Sigmoid colon (tissue), 7 donors: ENCODE data around the gene PGA4. TPM values are rescaled to one million over a fixed set of nuclear protein-coding genes. Genes with fewer than 3 reads are reported as not detected.
A peak's percentile ranks its signal among the peaks of the same experiment; 100 is the strongest.

Experiments used
- DNase-seq: peaks from one replicate; pipeline ENCODE4 v3.0.0-alpha.2; 2019
- H3K27ac ChIP-seq, 4 donors: fragments of 200-600 bp; sonication (generic); one replicate each; pipeline ENCODE4 v1.5.1; 2016 to 2019; ENCODE audit warnings: mild to moderate bottlenecking in 1 of 4
- H3K27me3 ChIP-seq, 3 donors: fragments of 200-600 bp; sonication (generic); one replicate each; pipeline ENCODE4 v1.5.1; 2019; ENCODE audit warnings: mild to moderate bottlenecking in 1 of 3
- H3K36me3 ChIP-seq, 4 donors: fragments of 200-600 bp; sonication (generic); one replicate each; pipeline ENCODE4 v1.5.1; 2016 to 2019
- H3K4me1 ChIP-seq, 4 donors: fragments of 200-600 bp; sonication (generic); one replicate each; pipeline ENCODE4 v1.5.1; 2017 to 2019
- H3K4me3 ChIP-seq, 4 donors: fragments of 200-600 bp; sonication (generic); one replicate each; pipeline ENCODE4 v1.5.1; 2017 to 2019; ENCODE audit warnings: mild to moderate bottlenecking in 2 of 4, moderate library complexity in 1 of 4
- H3K9me3 ChIP-seq, 4 donors: fragments of 200-600 bp in 3 of 4; sonication (generic) in 3 of 4; one replicate each; pipeline versions ENCODE4 v1.5.1 to v1.6.1; 2013 to 2019
- CTCF ChIP-seq, 4 experiments: fragments of 450-650 bp in 3 of 4; fragments of 200-600 bp in 1 of 4; IDR thresholded peaks; one replicate each; pipeline ENCODE4 v1.5.1; 2016 to 2019; ENCODE audit warnings: antibody characterized with exemption in 4 of 4, mild to moderate bottlenecking in 3 of 4, moderate library complexity in 2 of 4
- EP300 ChIP-seq, 4 donors: sonication (generic); formaldehyde crosslinking; IDR thresholded peaks; one replicate each; pipeline ENCODE4 v1.6.1; 2017; ENCODE audit warnings: antibody characterized with exemption in 4 of 4
- POLR2A ChIP-seq, 2 donors: fragments of 450-650 bp; IDR thresholded peaks; one replicate each; pipeline ENCODE4 v1.6.1; 2016; ENCODE audit warnings: antibody characterized with exemption in 2 of 2, mild to moderate bottlenecking in 2 of 2, moderate library complexity in 2 of 2
- POLR2AphosphoS5 ChIP-seq, 4 donors: sonication (generic); formaldehyde crosslinking; IDR thresholded peaks; one replicate each; pipeline ENCODE4 v1.6.1; 2017; ENCODE audit warnings: antibody characterized with exemption in 4 of 4
- WGBS, 2 donors: extraction: QIAGEN DNeasy Blood & Tissue Kit; methylation state at CpG; one replicate each; pipeline ENCODE4 v1.1.7; 2013; 5-methylcytosine and 5-hydroxymethylcytosine counted together
- intact Hi-C: fragments of 100-400 bp; cut with DNase I; formaldehyde crosslinking; loops from one replicate; pipeline ENCODE4 v1.15.1; 2023
- polyA plus RNA-seq, 3 donors: library from polyadenylated mRNA; stranded (reverse); fragments of 200-250 nt; gene quantifications; one replicate each; pipeline ENCODE4 v1.2.3, GENCODE V29; 2013
- total RNA-seq, 4 donors: library from RNA; depleted of rRNA; stranded (reverse); fragments of >200 nt; gene quantifications; one replicate each; pipeline ENCODE4 v1.1.0, GENCODE V29; 2016
- donor health status: healthy with polysubstance abuse.
- donor health status: Bipolar disorder and iron deficiency.
- donor health status: healthy.

PGA4 gene
- total and polyA plus RNA-seq, 7 donors: 0.26 to 27.6 (median 4.3) TPM; not detected in 2

- H3K27me3 ChIP-seq: no peaks in the 10 kb centered on the region
- no peaks in the 10 kb centered on the region for H3K36me3 ChIP-seq
- TF ChIP-seq EP300 (IDR thresholded peaks at IDR 0.05) (no peak), CTCF (IDR thresholded peaks at IDR 0.05) (peak; percentile 19 to 63 (median 52)), POLR2AphosphoS5 (IDR thresholded peaks at IDR 0.05) (no peak), POLR2A (IDR thresholded peaks at IDR 0.05) (no peak)
- H3K9me3 ChIP-seq: no peaks in the 10 kb centered on the region
- intact Hi-C loops: no loop called here
- H3K4me1 ChIP-seq: no peaks in the 10 kb centered on the region
- no peak overlapping the region for H3K27ac ChIP-seq
- 52 to 61% methylated on average over 12 of the region's 12 CpGs for WGBS, 2 donors
- DNase-seq: no peak
- no peak overlapping the region for H3K4me3 ChIP-seq
Measured at GRCh38 chr11:61254403-61255025, 32.4 kb downstream of the PGA4 start.

- Histone ChIP-seq H3K27me3 (no peaks in the 10 kb centered on the region), H3K9me3 (no peaks in the 10 kb centered on the region), H3K27ac (no peak overlapping the region), H3K4me3 (no peak overlapping the region), H3K36me3 (no peaks in the 10 kb centered on the region), H3K4me1 (no peaks in the 10 kb centered on the region)
- TF ChIP-seq EP300 (IDR thresholded peaks at IDR 0.05) (no peak), CTCF (IDR thresholded peaks at IDR 0.05) (no peak), POLR2A (IDR thresholded peaks at IDR 0.05) (no peak), POLR2AphosphoS5 (IDR thresholded peaks at IDR 0.05) (no peak)
- intact Hi-C loops: no loop called here
- WGBS, 2 donors: 88 to 94% methylated on average over 18 of the region's 18 CpGs
- no peak for DNase-seq
Measured at GRCh38 chr11:61256710-61257482, 34.7 kb downstream of the PGA4 start.

GRCh38 chr11:61258546-61258945 lies 36.4 kb downstream of the PGA4 start:
- no peaks in the 10 kb centered on the region for H3K36me3 ChIP-seq
- intact Hi-C loops: no loop called here
- no peak overlapping the region for H3K27ac ChIP-seq
- H3K4me1 ChIP-seq: no peaks in the 10 kb centered on the region
- DNase-seq: no peak
- no peaks in the 10 kb centered on the region for H3K9me3 ChIP-seq
- WGBS, 2 donors: 75 to 87% methylated on average over 9 of the region's 9 CpGs
- H3K4me3 ChIP-seq: no peak overlapping the region
- no peak for TF ChIP-seq POLR2A (IDR thresholded peaks at IDR 0.05)
- TF ChIP-seq CTCF (IDR thresholded peaks at IDR 0.05): no peak
- TF ChIP-seq POLR2AphosphoS5 (IDR thresholded peaks at IDR 0.05): no peak
- TF ChIP-seq EP300 (IDR thresholded peaks at IDR 0.05): no peak
- H3K27me3 ChIP-seq: no peaks in the 10 kb centered on the region

- H3K27ac ChIP-seq: no peak overlapping the region
- no peaks in the 10 kb centered on the region for H3K9me3 ChIP-seq
- no peak overlapping the region for H3K4me3 ChIP-seq
- no peaks in the 10 kb centered on the region for H3K4me1 ChIP-seq
- H3K36me3 ChIP-seq: no peaks in the 10 kb centered on the region
- no peaks in the 10 kb centered on the region for H3K27me3 ChIP-seq
- TF ChIP-seq EP300 (IDR thresholded peaks at IDR 0.05) (no peak), POLR2AphosphoS5 (IDR thresholded peaks at IDR 0.05) (no peak), POLR2A (IDR thresholded peaks at IDR 0.05) (no peak), CTCF (IDR thresholded peaks at IDR 0.05) (no peak)
- DNase-seq: no peak
- 93 to 94% methylated on average over 6 of the region's 6 CpGs for WGBS, 2 donors
- intact Hi-C loops: no loop called here
Measured at GRCh38 chr11:61259363-61259762, 37.2 kb downstream of the PGA4 start.
